ENCODE data around the gene RBM45.
"Not testable (repeated sequence)": the region's sequence is repeated elsewhere in the genome, so short reads cannot be mapped to it uniquely, and the experiment has no call there.

RBM45 gene

GRCh38 chr2:178074123-178075005, 37.9 kb upstream of the RBM45 start:
- Histone ChIP-seq H3K4me3 (ENCODE audit: low read depth in 1 of 2, low read length in 2 of 2) (no peak overlapping the region), H3K27ac (ENCODE audit: low read depth, low read length) (no peak overlapping the region), H3K9ac (ENCODE audit: low read depth in 1 of 2, low read length in 2 of 2) (no peak overlapping the region), H3K4me1 (ENCODE audit: control insufficient read depth in 1 of 2, insufficient read depth in 2 of 2, low read length in 2 of 2) (peaks cover 17 to 29% of the 10 kb centered on the region in 2 donors), H3K36me3 (ENCODE audit: control insufficient read depth in 1 of 2, insufficient read depth in 2 of 2, low read length in 2 of 2) (no peaks in the 10 kb centered on the region), H3K27me3 (ENCODE audit: control insufficient read depth in 1 of 2, insufficient read depth in 2 of 2, low read length in 2 of 2) (peaks cover 0 to 12% of the 10 kb centered on the region in 2 donors), H3K9me3 (ENCODE audit: control insufficient read depth in 1 of 2, low read length in 2 of 2) (no peaks in the 10 kb centered on the region)

- Histone ChIP-seq H3K4me3 (ENCODE audit: low read depth in 1 of 2, low read length in 2 of 2) (no peak overlapping the region), H3K9ac (ENCODE audit: low read depth in 1 of 2, low read length in 2 of 2) (no peak overlapping the region), H3K9me3 (ENCODE audit: control insufficient read depth in 1 of 2, low read length in 2 of 2) (no peaks in the 10 kb centered on the region), H3K36me3 (ENCODE audit: control insufficient read depth in 1 of 2, insufficient read depth in 2 of 2, low read length in 2 of 2) (no peaks in the 10 kb centered on the region), H3K27ac (ENCODE audit: low read depth, low read length) (no peak overlapping the region), H3K27me3 (ENCODE audit: control insufficient read depth in 1 of 2, insufficient read depth in 2 of 2, low read length in 2 of 2) (peaks cover 0 to 12% of the 10 kb centered on the region in 2 donors), H3K4me1 (ENCODE audit: control insufficient read depth in 1 of 2, insufficient read depth in 2 of 2, low read length in 2 of 2) (peaks cover 17 to 29% of the 10 kb centered on the region in 2 donors)
These were observed 37.3 kb upstream of the RBM45 start for GRCh38 chr2:178075006-178075326.

- Histone ChIP-seq H3K9ac (ENCODE audit: low read depth in 1 of 2, low read length in 2 of 2) (no peak overlapping the region), H3K27me3 (ENCODE audit: control insufficient read depth in 1 of 2, insufficient read depth in 2 of 2, low read length in 2 of 2) (peaks cover 0 to 12% of the 10 kb centered on the region in 2 donors), H3K27ac (ENCODE audit: low read depth, low read length) (no peak overlapping the region)
These were observed 36.1 kb upstream of the RBM45 start for GRCh38 chr2:178076130-178076529.

DNA sequence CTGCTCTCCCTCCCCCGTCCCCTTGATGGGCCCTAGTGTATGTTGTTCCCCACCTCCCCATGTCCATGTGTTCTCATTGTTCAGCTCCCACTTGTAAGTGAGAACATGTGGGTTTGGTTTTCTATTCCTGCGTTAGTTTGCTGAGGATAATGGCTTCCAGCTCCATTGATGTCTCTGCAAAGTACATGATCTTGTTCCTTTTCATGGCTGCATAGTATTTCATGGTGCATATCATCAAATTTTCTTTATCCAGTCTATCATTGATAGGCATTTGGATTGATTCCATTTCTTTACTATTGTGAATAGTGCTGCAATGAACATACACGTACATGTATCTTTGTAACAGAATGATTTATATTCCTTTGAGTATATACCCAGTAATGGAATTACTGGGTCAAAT, 33.0 kb upstream of the RBM45 start:
- not testable (repeated sequence) for H3K27me3 ChIP-seq (ENCODE audit: control insufficient read depth in 1 of 2, insufficient read depth in 2 of 2, low read length in 2 of 2); H3K9me3 ChIP-seq (ENCODE audit: control insufficient read depth in 1 of 2, low read length in 2 of 2); H3K4me3 ChIP-seq (ENCODE audit: low read depth in 1 of 2, low read length in 2 of 2); H3K9ac ChIP-seq (ENCODE audit: low read depth in 1 of 2, low read length in 2 of 2); H3K36me3 ChIP-seq (ENCODE audit: control insufficient read depth in 1 of 2, insufficient read depth in 2 of 2, low read length in 2 of 2); H3K27ac ChIP-seq (ENCODE audit: low read depth, low read length); H3K4me1 ChIP-seq (ENCODE audit: control insufficient read depth in 1 of 2, insufficient read depth in 2 of 2, low read length in 2 of 2)

More at GRCh38 chr2:178076130-178076529, 36.1 kb upstream of the RBM45 start:
- Histone ChIP-seq H3K4me1 (ENCODE audit: control insufficient read depth in 1 of 2, insufficient read depth in 2 of 2, low read length in 2 of 2) (peaks cover 17 to 29% of the 10 kb centered on the region in 2 donors), H3K4me3 (ENCODE audit: low read depth in 1 of 2, low read length in 2 of 2) (no peak overlapping the region), H3K9me3 (ENCODE audit: control insufficient read depth in 1 of 2, low read length in 2 of 2) (no peaks in the 10 kb centered on the region), H3K36me3 (ENCODE audit: control insufficient read depth in 1 of 2, insufficient read depth in 2 of 2, low read length in 2 of 2) (no peaks in the 10 kb centered on the region)

GRCh38 chr2:178082408-178083045, 29.7 kb upstream of the RBM45 start:
- H3K36me3 ChIP-seq (ENCODE audit: control insufficient read depth in 1 of 2, insufficient read depth in 2 of 2, low read length in 2 of 2) = no peaks in the 10 kb centered on the region

GRCh38 chr2:178084273-178084672, 28.0 kb upstream of the RBM45 start:
- H3K4me1 ChIP-seq (ENCODE audit: control insufficient read depth in 1 of 2, insufficient read depth in 2 of 2, low read length in 2 of 2) = no peaks in the 10 kb centered on the region
- no peaks in the 10 kb centered on the region for H3K27me3 ChIP-seq (ENCODE audit: control insufficient read depth in 1 of 2, insufficient read depth in 2 of 2, low read length in 2 of 2)
- no peak overlapping the region for H3K9ac ChIP-seq (ENCODE audit: low read depth in 1 of 2, low read length in 2 of 2)
- H3K36me3 ChIP-seq (ENCODE audit: control insufficient read depth in 1 of 2, insufficient read depth in 2 of 2, low read length in 2 of 2) = no peaks in the 10 kb centered on the region
- H3K27ac ChIP-seq (ENCODE audit: low read depth, low read length) = no peak overlapping the region
- no peak overlapping the region for H3K4me3 ChIP-seq (ENCODE audit: low read depth in 1 of 2, low read length in 2 of 2)
- no peaks in the 10 kb centered on the region for H3K9me3 ChIP-seq (ENCODE audit: control insufficient read depth in 1 of 2, low read length in 2 of 2)

More at GRCh38 chr2:178082408-178083045, 29.7 kb upstream of the RBM45 start:
- H3K4me1 ChIP-seq (ENCODE audit: control insufficient read depth in 1 of 2, insufficient read depth in 2 of 2, low read length in 2 of 2) = no peaks in the 10 kb centered on the region
- H3K9me3 ChIP-seq (ENCODE audit: control insufficient read depth in 1 of 2, low read length in 2 of 2) = no peaks in the 10 kb centered on the region
- H3K27me3 ChIP-seq (ENCODE audit: control insufficient read depth in 1 of 2, insufficient read depth in 2 of 2, low read length in 2 of 2) = no peaks in the 10 kb centered on the region
- no peak overlapping the region for H3K27ac ChIP-seq (ENCODE audit: low read depth, low read length)
- no peak overlapping the region for H3K4me3 ChIP-seq (ENCODE audit: low read depth in 1 of 2, low read length in 2 of 2)
- no peak overlapping the region for H3K9ac ChIP-seq (ENCODE audit: low read depth in 1 of 2, low read length in 2 of 2)

GRCh38 chr2:178088774-178089270, 23.4 kb upstream of the RBM45 start:
- no peaks in the 10 kb centered on the region for H3K9me3 ChIP-seq (ENCODE audit: control insufficient read depth in 1 of 2, low read length in 2 of 2)
- no peaks in the 10 kb centered on the region for H3K27me3 ChIP-seq (ENCODE audit: control insufficient read depth in 1 of 2, insufficient read depth in 2 of 2, low read length in 2 of 2)
- no peaks in the 10 kb centered on the region for H3K4me1 ChIP-seq (ENCODE audit: control insufficient read depth in 1 of 2, insufficient read depth in 2 of 2, low read length in 2 of 2)
- H3K4me3 ChIP-seq (ENCODE audit: low read depth in 1 of 2, low read length in 2 of 2) = no peak overlapping the region
- H3K36me3 ChIP-seq (ENCODE audit: control insufficient read depth in 1 of 2, insufficient read depth in 2 of 2, low read length in 2 of 2) = no peaks in the 10 kb centered on the region
- H3K27ac ChIP-seq (ENCODE audit: low read depth, low read length) = no peak overlapping the region
- no peak overlapping the region for H3K9ac ChIP-seq (ENCODE audit: low read depth in 1 of 2, low read length in 2 of 2)

DNA sequence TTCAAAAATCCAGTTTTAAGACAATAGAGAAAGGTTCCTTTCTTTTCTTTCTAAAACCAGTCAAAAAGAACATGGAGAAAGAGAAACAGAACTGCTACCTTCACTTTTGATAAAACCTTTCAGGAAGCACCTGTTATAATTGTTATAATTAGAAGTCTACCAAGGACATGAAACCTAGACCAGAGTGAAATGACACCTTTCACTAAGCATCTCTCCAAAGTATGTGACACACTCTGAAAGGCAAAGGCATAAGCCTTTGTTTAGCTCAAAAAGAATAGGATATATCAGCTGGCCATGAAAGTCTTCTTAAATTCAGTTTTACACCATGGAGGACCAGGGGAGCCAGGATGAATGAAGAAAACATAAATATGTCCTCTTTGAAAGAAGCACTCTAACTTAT, 18.8 kb upstream of the RBM45 start:
- H3K4me1 ChIP-seq (ENCODE audit: control insufficient read depth in 1 of 2, insufficient read depth in 2 of 2, low read length in 2 of 2) = no peaks in the 10 kb centered on the region

GRCh38 chr2:178101321-178102079, 10.7 kb upstream of the RBM45 start:
- no peaks in the 10 kb centered on the region for H3K4me1 ChIP-seq (ENCODE audit: control insufficient read depth in 1 of 2, insufficient read depth in 2 of 2, low read length in 2 of 2)
- H3K9ac ChIP-seq (ENCODE audit: low read depth in 1 of 2, low read length in 2 of 2) = no peak overlapping the region

More for the DNA sequence above, 18.8 kb upstream of the RBM45 start:
- Histone ChIP-seq H3K36me3 (ENCODE audit: control insufficient read depth in 1 of 2, insufficient read depth in 2 of 2, low read length in 2 of 2) (no peaks in the 10 kb centered on the region), H3K4me3 (ENCODE audit: low read depth in 1 of 2, low read length in 2 of 2) (no peak overlapping the region), H3K9me3 (ENCODE audit: control insufficient read depth in 1 of 2, low read length in 2 of 2) (no peaks in the 10 kb centered on the region), H3K27me3 (ENCODE audit: control insufficient read depth in 1 of 2, insufficient read depth in 2 of 2, low read length in 2 of 2) (no peaks in the 10 kb centered on the region), H3K27ac (ENCODE audit: low read depth, low read length) (no peak overlapping the region), H3K9ac (ENCODE audit: low read depth in 1 of 2, low read length in 2 of 2) (no peak overlapping the region)

GRCh38 chr2:178105566-178105965, 6.7 kb upstream of the RBM45 start:
- no peak overlapping the region for H3K9ac ChIP-seq (ENCODE audit: low read depth in 1 of 2, low read length in 2 of 2)
- H3K4me1 ChIP-seq (ENCODE audit: control insufficient read depth in 1 of 2, insufficient read depth in 2 of 2, low read length in 2 of 2) = no peaks in the 10 kb centered on the region
- no peak overlapping the region for H3K4me3 ChIP-seq (ENCODE audit: low read depth in 1 of 2, low read length in 2 of 2)
- H3K9me3 ChIP-seq (ENCODE audit: control insufficient read depth in 1 of 2, low read length in 2 of 2) = no peaks in the 10 kb centered on the region
- no peaks in the 10 kb centered on the region for H3K36me3 ChIP-seq (ENCODE audit: control insufficient read depth in 1 of 2, insufficient read depth in 2 of 2, low read length in 2 of 2)
- no peak overlapping the region for H3K27ac ChIP-seq (ENCODE audit: low read depth, low read length)
- H3K27me3 ChIP-seq (ENCODE audit: control insufficient read depth in 1 of 2, insufficient read depth in 2 of 2, low read length in 2 of 2) = no peaks in the 10 kb centered on the region

More at GRCh38 chr2:178101321-178102079, 10.7 kb upstream of the RBM45 start:
- no peak overlapping the region for H3K4me3 ChIP-seq (ENCODE audit: low read depth in 1 of 2, low read length in 2 of 2)
- no peak overlapping the region for H3K27ac ChIP-seq (ENCODE audit: low read depth, low read length)
- no peaks in the 10 kb centered on the region for H3K36me3 ChIP-seq (ENCODE audit: control insufficient read depth in 1 of 2, insufficient read depth in 2 of 2, low read length in 2 of 2)
- H3K9me3 ChIP-seq (ENCODE audit: control insufficient read depth in 1 of 2, low read length in 2 of 2) = no peaks in the 10 kb centered on the region
- no peaks in the 10 kb centered on the region for H3K27me3 ChIP-seq (ENCODE audit: control insufficient read depth in 1 of 2, insufficient read depth in 2 of 2, low read length in 2 of 2)
